Fibroblast of upper back skin (primary cell): Measurements from ENCODE around the gene NME4.

Experiments used
- DNase-seq: peaks from one replicate; pipeline ENCODE4 v3.0.0-alpha.2; 2013

Gene NME4

DNA sequence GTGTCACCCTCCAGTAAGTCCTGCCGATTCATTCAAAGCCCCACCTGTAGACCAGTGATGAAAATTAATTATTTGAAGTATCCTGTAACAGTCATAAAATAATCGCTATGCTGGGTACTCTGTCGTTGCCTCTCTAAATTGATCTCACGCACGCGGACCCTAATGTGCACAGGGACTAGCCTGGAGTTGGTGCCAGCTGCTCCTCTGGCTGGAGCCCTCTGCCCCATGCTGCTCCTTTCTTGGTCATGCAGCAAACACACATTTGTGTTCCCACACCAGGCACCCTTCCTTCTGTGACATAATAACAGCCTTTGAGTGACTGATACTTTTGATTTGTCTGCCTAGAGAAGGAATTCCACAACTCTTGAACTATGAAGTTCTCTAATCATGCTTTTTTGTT, 44.4 kb downstream of the NME4 start:
- DNase-seq: no peak

GRCh38 chr16:442976-443375, 46.0 kb downstream of the NME4 start:
- no peak for DNase-seq

- no peak for DNase-seq
Observed at GRCh38 chr16:444027-444426, 47.0 kb downstream of the NME4 start.

DNA sequence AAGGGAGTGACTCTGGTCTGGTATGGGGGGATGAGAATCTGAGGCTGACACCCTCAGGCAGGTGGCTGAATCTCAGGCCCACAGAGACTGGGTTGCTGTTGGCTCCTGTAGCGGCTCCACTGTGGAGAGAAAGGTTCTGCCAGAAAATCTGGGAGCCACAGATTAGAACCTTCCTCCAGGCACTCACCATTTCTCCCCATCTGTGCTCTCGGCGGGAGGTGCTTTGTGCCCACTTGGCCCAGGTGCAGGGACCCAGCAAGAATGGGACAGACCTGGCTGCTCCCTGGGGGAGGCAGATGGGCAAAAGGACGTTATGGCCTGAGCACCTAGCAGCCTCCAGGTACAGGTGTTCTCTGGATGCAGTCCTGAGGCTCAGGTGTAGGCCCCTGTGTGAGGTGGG, 48.6 kb downstream of the NME4 start:
- DNase-seq: no peak
